COLO668 (cell line): Measurements from ENCODE around the gene TMEM87B.
A peak's percentile ranks its signal among the peaks of the same experiment; 100 is the strongest.
"Not testable (repeated sequence)": the region's sequence is repeated elsewhere in the genome, so short reads cannot be mapped to it uniquely, and the experiment has no call there.

Source experiments
- DNase-seq: peaks from one replicate; lab custom pipeline; 2025; ENCODE audit not compliant: unreplicated experiment; lab: John Stamatoyannopoulos, UW

TMEM87B gene

GRCh38 chr2:112032689-112033465 is 22.2 kb upstream of the TMEM87B start:
- no peak for DNase-seq

DNA sequence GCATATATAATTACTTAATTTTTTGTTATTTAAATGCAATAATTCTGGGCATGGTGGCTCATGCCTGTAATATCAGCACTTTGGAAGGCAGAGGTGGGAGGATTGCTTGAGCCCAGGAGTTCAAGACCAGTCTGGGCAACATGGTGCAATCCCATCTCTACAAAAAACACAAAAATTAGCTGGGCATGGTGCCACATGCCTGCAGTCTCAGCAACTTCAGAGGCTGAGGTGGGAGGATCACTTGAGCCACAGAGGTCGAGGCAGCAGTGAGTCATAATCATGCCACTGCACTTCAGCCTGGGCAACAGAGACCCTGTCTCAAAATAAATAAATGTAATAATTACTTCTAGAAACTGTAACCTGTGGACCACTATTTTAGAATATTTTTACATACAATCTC is 21.5 kb upstream of the TMEM87B start:
- no peak for DNase-seq

DNA sequence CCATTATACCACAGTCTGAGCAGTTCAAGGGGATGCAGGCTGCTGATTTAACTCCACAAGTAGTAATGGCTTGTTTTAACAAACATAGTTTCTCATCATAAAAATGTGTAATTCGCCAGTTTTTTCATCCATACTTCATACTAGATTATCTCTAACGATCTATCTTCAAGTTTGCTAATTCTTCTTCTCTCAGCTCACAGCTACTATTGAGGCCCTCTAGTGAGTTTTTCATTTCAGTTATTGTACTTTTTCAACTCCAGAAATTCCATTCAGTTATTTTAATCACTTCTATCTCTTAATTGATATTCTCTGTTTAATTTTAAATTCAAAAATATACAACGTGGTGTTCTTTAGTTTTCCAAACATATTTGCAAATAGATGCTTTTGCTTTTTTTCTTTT is 20.1 kb upstream of the TMEM87B start:
- DNase-seq = no peak

GRCh38 chr2:112035786-112036185 is 19.3 kb upstream of the TMEM87B start:
- no peak for DNase-seq

DNA sequence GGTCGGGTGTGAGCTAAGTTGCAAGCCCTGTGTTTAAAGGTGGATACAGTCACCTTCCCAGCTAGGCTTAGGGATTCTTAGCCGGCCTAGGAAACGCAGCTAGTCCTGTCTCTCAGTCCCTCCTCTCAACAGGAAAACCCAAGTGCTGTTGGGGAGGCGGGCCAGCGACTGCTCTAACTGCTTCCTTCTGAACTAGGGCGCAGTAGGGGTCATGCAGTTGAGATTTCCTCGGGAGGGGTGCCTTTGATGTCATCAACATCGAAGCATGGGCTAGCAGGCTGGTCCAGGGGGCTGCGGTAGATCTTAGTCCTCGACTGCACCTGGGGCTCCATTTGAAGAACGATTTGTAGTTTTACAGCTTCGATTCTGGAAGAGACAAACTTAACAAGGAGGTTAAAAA is 15.5 kb upstream of the TMEM87B start:
- not testable (repeated sequence) for DNase-seq

DNA sequence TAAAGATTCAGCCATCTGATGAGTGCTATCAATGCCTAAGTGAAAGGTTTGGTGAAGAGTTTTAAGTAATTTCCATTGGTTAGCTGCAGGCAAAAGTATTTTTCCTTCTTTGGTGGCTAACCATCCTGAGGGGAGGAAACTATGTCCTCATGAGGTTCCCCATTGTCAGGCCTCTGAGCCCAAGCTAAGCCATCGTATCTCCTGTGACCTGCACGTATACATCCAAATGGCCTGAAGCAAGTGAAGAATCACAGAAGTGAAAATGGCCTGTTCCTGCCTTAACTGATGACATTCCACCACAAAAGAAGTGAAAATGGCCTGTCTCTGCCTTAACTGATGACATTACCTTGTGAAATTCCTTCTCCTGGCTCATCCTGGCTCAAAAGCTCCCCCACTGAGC is 15.0 kb upstream of the TMEM87B start:
- not testable (repeated sequence) for DNase-seq

- DNase-seq = not testable (repeated sequence)
Observed at GRCh38 chr2:112041460-112041859, 13.6 kb upstream of the TMEM87B start.

- DNase-seq = no peak
Observed at GRCh38 chr2:112045446-112046014, 9.5 kb upstream of the TMEM87B start.

- DNase-seq = no peak
Observed at GRCh38 chr2:112046231-112046630, 8.8 kb upstream of the TMEM87B start.

DNA sequence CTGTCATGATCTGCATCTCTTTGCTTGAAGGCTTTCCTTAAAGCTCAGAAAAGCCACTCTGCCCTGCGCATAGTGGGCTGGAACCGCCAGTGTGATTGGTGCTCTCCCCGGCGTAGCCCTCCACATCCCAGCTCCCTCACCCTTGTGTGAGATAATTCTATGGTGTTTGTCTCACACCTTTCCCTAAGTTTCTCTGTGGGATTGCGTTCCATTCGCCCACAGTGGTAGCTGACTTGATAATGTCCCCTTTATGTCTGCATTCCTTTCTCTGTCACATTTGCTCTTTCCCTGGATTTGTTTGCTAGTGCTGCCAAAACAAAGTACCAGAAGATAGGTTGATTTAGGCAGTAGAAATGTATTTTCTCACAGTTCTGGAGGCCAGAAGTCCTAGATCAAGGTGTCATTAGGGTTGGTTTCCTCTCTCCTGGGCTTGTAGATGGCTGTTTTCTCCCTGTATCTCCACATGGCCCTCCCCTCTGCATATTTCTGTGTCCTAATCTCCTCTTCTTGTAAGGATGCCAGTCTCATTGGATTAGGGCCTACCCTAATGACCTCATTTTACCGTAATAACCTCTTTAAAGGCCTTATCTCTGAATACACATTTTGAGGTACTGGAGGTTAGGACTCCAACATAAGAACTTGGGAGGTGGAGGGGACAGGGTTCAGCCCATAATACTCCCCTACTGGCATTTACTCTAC is 7.4 kb upstream of the TMEM87B start:
- no peak for DNase-seq

DNA sequence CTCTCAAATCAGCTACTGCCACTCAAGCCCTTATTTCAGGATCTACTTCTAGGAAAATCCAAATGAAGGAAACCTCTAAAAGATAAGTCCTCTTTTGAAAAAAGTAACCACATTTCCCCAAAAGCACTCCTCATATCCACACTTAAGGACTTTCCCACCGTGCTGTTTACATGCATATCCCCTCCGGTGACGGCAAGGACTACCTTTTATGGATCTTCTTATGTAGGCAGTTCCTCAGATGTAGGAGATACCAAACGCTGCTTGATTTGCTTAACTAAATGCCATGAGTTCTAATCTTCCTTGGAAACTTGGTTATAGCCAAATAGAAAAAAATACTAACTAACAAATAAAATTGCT is 6.9 kb upstream of the TMEM87B start:
- DNase-seq = no peak

- DNase-seq = peak; percentile 5
Observed at GRCh38 chr2:112048887-112049286, 6.2 kb upstream of the TMEM87B start.

DNA sequence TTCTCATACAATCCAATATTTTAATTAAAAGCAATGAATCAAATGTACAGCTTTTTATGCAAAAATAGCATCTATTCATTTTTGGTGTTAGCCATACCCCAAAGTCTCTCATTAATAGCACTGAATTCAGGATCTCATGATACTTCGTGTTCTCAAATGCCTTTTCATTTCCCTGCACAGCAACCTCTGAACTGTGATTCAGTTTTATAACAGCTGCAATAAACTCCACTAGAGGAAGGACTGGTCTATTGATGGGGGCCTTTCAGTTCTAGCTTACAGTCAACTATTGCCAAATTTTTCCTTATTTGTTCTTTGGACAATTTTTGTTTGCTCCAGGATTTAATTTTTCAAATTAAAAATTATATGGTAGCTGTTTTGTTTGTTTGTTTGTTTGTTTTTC is 4.8 kb upstream of the TMEM87B start:
- DNase-seq = no peak

DNA sequence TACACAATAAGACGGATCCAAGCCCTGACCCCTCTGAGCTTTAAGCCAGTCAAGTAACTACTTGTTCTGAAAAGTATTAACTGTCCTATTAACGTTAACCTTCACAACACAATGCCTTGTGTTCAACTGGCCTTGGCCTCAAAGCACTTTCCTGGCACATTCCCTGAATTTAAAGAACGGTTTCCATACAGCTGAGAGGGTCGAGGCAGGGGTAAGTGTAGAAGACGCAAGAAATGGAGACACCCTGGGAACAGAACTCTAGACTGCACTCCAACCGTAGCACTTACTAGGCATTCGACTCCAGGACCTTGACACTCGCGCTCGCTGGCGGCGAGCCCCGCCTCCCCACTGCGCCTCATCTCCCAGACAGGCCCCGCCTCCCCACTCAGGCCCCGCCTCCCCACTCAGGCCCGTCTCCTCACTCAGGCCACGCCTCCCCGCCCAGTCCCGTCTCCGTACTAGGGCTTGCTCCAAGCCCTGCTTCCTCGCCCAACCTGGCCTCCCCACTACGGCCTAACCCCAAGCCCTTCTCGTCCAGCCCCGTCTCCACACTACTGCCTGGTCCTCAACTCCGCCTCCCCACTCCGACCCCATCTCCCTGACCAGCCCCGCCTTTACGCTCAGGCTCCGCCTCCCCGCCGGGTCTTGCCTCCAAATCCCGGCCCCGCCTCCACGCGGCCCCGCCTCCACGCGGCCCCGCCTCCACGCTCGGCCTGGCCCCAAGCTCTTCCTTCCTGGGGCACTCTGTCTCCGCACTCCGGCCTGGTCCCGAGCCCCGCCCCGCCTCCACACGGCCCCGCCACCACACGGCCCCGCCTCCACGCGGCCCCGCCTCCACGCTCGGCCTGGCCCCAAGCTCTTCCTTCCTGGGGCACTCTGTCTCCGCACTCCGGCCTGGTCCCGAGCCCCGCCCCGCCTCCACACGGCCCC is 887 bp upstream of the TMEM87B start:
- peak; percentile 97 for DNase-seq

DNA sequence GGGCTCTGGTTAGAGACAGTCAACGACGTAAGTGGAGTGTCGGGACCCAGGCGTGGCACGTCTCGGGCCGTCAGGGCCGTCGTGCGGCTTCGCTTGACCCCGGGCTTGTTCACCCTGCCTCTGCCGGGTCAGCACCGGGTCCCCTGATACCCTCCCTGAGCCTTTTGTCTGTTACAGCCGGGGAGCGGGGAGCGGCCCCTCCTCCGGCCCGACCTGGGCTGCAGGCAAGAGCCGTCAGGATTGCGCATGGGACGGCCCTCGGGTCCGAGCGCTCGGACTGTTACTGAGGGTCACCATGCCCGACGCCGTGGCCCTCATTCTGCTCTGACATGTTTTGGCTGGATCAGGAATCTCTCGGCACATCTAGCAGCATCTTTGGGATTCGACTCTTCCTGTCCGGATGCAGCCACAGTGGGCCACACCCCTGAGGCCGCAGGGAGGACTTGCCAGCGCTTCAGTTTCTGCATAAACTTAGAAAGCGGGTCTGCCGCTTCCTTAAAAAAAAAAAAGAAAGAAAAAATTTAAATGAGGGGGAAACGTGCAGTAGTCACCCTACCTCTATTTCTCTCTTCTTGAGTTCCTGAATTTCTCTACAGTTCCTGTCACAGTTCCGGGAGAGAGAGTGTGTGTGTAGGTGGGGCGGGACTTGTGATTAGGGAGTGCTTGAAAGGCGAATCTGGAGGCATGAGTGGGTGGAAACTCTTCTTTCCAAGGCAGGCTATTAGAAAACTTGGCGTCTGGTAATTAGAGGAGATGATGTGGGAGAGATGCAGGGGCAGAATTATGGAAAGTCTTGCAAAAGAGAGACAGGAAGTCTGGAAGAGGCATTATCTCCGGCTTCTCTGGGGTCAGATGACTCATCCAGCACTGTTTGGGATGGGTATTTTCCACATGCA is 909 bp downstream of the TMEM87B start:
- peak; percentile 40 for DNase-seq

DNA sequence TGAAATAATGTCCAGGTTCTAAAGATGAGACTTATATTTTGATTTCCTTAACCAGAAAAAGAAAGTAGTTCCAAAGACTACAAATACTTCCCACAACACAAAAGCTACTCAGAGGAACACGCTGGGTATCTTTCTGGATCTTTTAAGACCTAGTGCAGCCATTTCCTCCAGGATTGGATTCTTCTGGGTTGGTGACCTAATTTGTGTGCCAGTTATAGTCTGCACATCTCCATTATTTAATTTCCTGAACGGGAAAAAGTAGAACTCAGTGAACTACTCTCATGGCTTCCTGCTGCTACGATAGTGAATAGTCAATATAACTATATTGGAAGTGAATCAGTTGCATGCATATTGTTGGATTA is 1.5 kb downstream of the TMEM87B start:
- DNase-seq = no peak

DNA sequence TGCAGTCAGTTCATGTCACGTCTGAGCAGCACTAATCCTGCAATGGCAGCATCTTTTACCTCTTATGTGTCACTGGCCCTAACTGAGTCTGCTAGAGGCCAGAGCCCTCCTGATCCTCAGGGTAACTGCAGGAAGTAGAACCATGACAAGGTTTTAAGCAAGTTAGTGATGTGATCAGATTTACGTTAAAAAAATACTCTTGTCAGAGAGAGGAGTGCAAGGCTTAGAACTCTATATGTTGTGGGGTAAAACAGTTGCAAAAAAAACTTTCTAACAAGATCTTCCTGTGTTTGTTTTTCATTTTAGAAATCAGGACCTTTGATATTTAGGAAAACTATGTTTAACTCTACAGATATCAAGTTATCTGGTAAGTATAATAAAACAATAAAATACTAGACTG is 4.6 kb downstream of the TMEM87B start:
- no peak for DNase-seq

- DNase-seq = no peak
Observed at GRCh38 chr2:112061299-112061698, 6.2 kb downstream of the TMEM87B start.

- DNase-seq = no peak
Observed at GRCh38 chr2:112061840-112062239, 6.8 kb downstream of the TMEM87B start.

GRCh38 chr2:112062894-112063293 is 7.8 kb downstream of the TMEM87B start:
- no peak for DNase-seq
